Right lobe of liver (tissue), 4 donors: ENCODE results near the gene AXDND1.

Source experiments
- POLR2A ChIP-seq: fragments of 450-650 bp; IDR thresholded peaks from one replicate; pipeline ENCODE4 v1.6.1; 2017; ENCODE audit warnings: antibody characterized with exemption, mild to moderate bottlenecking
- TF ChIP-seq, protein P1 (sequence below), 4 donors: fragments of 200-600 bp in 3 of 4; fragments of 450-650 bp in 1 of 4; IDR thresholded peaks; one replicate each; pipeline versions ENCODE4 v1.5.1 to v1.8.0; 2016 to 2022; ENCODE audit warnings: antibody characterized with exemption in 4 of 4, mild to moderate bottlenecking in 2 of 4
- donor health status: DM: no; HTN: no; CAD: no.
- donor health status: DM: no; HTN: no; CAD: no.
- donor health status: DM: no; HTN: yes; CAD: no.

DNA sequence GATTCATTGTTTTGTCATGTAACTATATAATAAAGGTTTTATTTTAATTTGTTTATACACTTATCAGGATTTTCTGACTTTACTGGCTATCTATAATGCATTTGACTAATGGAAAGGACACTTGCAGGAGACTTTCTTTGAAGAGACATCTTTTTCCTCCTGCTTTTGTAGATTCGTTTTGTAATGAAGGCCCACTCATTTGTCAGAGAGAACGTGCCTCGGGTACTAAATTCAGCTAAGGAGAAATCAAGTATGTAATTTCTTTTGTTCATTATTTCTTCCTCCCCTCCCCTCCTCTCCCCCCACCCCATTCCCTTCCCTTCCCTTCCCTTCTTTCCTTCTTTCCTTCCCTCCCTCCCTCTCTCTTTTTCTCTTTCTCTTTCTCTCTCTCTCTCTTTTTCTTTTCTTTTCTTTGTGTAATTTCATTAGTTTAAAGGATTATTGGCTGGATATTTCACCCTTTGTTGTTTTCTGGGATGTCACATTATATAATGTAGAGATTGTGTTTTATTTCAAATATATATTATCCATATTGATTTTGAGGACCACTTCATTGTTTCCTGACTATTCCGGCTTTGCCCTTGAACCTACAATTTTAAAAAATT, 23.7 kb upstream of the AXDND1 start:
- TF ChIP-seq, protein P1, sequence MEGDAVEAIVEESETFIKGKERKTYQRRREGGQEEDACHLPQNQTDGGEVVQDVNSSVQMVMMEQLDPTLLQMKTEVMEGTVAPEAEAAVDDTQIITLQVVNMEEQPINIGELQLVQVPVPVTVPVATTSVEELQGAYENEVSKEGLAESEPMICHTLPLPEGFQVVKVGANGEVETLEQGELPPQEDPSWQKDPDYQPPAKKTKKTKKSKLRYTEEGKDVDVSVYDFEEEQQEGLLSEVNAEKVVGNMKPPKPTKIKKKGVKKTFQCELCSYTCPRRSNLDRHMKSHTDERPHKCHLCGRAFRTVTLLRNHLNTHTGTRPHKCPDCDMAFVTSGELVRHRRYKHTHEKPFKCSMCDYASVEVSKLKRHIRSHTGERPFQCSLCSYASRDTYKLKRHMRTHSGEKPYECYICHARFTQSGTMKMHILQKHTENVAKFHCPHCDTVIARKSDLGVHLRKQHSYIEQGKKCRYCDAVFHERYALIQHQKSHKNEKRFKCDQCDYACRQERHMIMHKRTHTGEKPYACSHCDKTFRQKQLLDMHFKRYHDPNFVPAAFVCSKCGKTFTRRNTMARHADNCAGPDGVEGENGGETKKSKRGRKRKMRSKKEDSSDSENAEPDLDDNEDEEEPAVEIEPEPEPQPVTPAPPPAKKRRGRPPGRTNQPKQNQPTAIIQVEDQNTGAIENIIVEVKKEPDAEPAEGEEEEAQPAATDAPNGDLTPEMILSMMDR (IDR thresholded peaks at IDR 0.05) = no peak
- TF ChIP-seq POLR2A = no peak
